IMR-90 (cell line): ENCODE results near the gene KCNJ6. TPM values are rescaled to one million over a fixed set of nuclear protein-coding genes. Genes with fewer than 3 reads are reported as not detected.

Source experiments
- ATAC-seq: fragments of 200-7000 bp; cut with Tn5 transposase; 2 replicates; pipeline ENCODE4 v1.9.1; 2020; ENCODE audit warnings: low read depth, mild to moderate bottlenecking, moderate library complexity
- BruUV-seq: library from RNA; stranded (reverse); fragments of 400-500 nt; replicated peaks from 2 replicates; lab custom pipeline; 2021; lab: Mats Ljungman, UMichigan
- CTCF ChIA-PET: fragments of 300-600 bp; formaldehyde crosslinking; extraction: SDS; loops from one replicate; lab custom pipeline; 2021; ENCODE audit warnings: antibody characterized with exemption; lab: Yijun Ruan, JAX
- POLR2A ChIA-PET: fragments of 300-600 bp; sonication (Branson Sonifier 250); formaldehyde crosslinking; loops from one replicate; lab custom pipeline; 2022; ENCODE audit warnings: antibody characterized with exemption; ENCODE audit not compliant: unreplicated experiment; lab: Charles Lee
- DNase-seq: peaks from one replicate; pipeline ENCODE4 v3.0.0; 2013
- H2AFZ ChIP-seq: replicated peaks from 2 replicates; pipeline ENCODE3; 2013; ENCODE audit warnings: low read length, mild to moderate bottlenecking; ENCODE audit not compliant: poor library complexity
- H2AK5ac ChIP-seq: 2 replicates; pipeline ENCODE4 v1.6.1; 2013; ENCODE audit warnings: low read depth, low read length, inconsistent platforms
- H2AK9ac ChIP-seq: replicated peaks from 2 replicates; pipeline ENCODE3; 2013; ENCODE audit warnings: mild to moderate bottlenecking, low read depth, low read length, moderate library complexity; ENCODE audit not compliant: poor library complexity
- H2BK120ac ChIP-seq: 2 replicates; pipeline ENCODE4 v1.6.1; 2013; ENCODE audit warnings: low read depth, low read length, inconsistent platforms
- H2BK15ac ChIP-seq: 3 replicates; pipeline ENCODE4 v1.6.1; 2013; ENCODE audit warnings: low read depth, low read length, inconsistent platforms
- H2BK20ac ChIP-seq: 2 replicates; pipeline ENCODE4 v1.6.1; 2013; ENCODE audit warnings: low read depth, mild to moderate bottlenecking, inconsistent platforms, low read length, moderate library complexity
- H2BK5ac ChIP-seq: 2 replicates; pipeline ENCODE4 v1.6.1; 2013; ENCODE audit warnings: mild to moderate bottlenecking, low read depth, low read length, inconsistent platforms; ENCODE audit not compliant: poor library complexity, severe bottlenecking
- H3K14ac ChIP-seq: replicated peaks from 2 replicates; pipeline ENCODE4 v1.6.1; 2013; ENCODE audit warnings: low read depth, low read length, inconsistent platforms
- H3K18ac ChIP-seq: 2 replicates; pipeline ENCODE4 v1.6.1; 2013; ENCODE audit warnings: low read depth, low read length, control low read depth
- H3K23ac ChIP-seq: 2 replicates; pipeline ENCODE4 v1.6.1; 2013; ENCODE audit warnings: low read depth, low read length, inconsistent platforms
- H3K27ac ChIP-seq: 2 replicates; pipeline ENCODE4 v1.5.1; 2013; ENCODE audit warnings: mild to moderate bottlenecking, control low read depth, low read length; ENCODE audit not compliant: insufficient read depth
- H3K27me3 ChIP-seq: 2 replicates; pipeline ENCODE4 v1.6.1; 2013; ENCODE audit warnings: low read length; ENCODE audit not compliant: control insufficient read depth, insufficient read depth
- H3K36me3 ChIP-seq: 2 replicates; pipeline ENCODE4 v1.6.1; 2013; ENCODE audit warnings: low read length, mixed read lengths; ENCODE audit not compliant: control insufficient read depth, insufficient read depth
- H3K4ac ChIP-seq: 2 replicates; pipeline ENCODE4 v1.6.1; 2013; ENCODE audit warnings: low read depth, low read length, inconsistent platforms
- H3K4me1 ChIP-seq: 2 replicates; pipeline ENCODE4 v1.6.1; 2013; ENCODE audit warnings: low read length, mixed read lengths; ENCODE audit not compliant: control insufficient read depth, insufficient read depth
- H3K4me2 ChIP-seq: 2 replicates; pipeline ENCODE4 v1.6.1; 2013; ENCODE audit warnings: low read depth, mild to moderate bottlenecking, control low read depth, low read length, moderate library complexity
- H3K4me3 ChIP-seq: 2 replicates; pipeline ENCODE4 v1.5.1; 2013; ENCODE audit warnings: low read depth, mild to moderate bottlenecking, control low read depth, low read length, moderate library complexity; ENCODE audit not compliant: insufficient read depth
- H3K56ac ChIP-seq: 2 replicates; pipeline ENCODE4 v1.6.1; 2013; ENCODE audit warnings: low read length, inconsistent platforms; ENCODE audit not compliant: insufficient read depth; ENCODE audit errors: extremely low read depth
- H3K79me1 ChIP-seq, 2 experiments: 2 replicates each; pipeline ENCODE4 v1.6.1; 2013; ENCODE audit warnings: low read length in 2 of 2, inconsistent platforms in 1 of 2, low read depth in 1 of 2
- H3K9ac ChIP-seq: 2 replicates; pipeline ENCODE4 v1.6.1; 2013; ENCODE audit warnings: low read depth, low read length, control low read depth
- H3K9me1 ChIP-seq: 2 replicates; pipeline ENCODE4 v1.6.1; 2013; ENCODE audit warnings: low read length, inconsistent platforms; ENCODE audit not compliant: insufficient read depth
- H3K9me3 ChIP-seq: 2 replicates; pipeline ENCODE4 v1.6.1; 2013; ENCODE audit warnings: low read length; ENCODE audit not compliant: control insufficient read depth, insufficient read depth
- H4K20me1 ChIP-seq: 2 replicates; pipeline ENCODE4 v1.6.1; 2013; ENCODE audit warnings: low read length, inconsistent platforms; ENCODE audit not compliant: insufficient read depth
- H4K5ac ChIP-seq: 2 replicates; pipeline ENCODE4 v1.6.1; 2013; ENCODE audit warnings: mild to moderate bottlenecking, low read depth, low read length, control low read depth
- H4K8ac ChIP-seq, 2 experiments: 2 replicates each; pipeline ENCODE4 v1.6.1; 2013; ENCODE audit warnings: low read depth in 2 of 2, low read length in 2 of 2, control low read depth in 1 of 2, inconsistent platforms in 1 of 2
- H4K91ac ChIP-seq: 2 replicates; pipeline ENCODE4 v1.6.1; 2013; ENCODE audit warnings: low read depth, low read length, inconsistent platforms; ENCODE audit not compliant: insufficient read depth
- BHLHE40 ChIP-seq: fragments of 150-350 bp; IDR thresholded peaks from 2 replicates; pipeline ENCODE4 v1.6.1; 2016; ENCODE audit warnings: mild to moderate bottlenecking, low read depth, low read length
- CHD1 ChIP-seq: IDR thresholded peaks from 2 replicates; pipeline ENCODE4 v1.6.1; 2012; ENCODE audit warnings: low read depth, low read length, improper control_type of control experiment
- FOS ChIP-seq: fragments of 150-350 bp; IDR thresholded peaks from 2 replicates; pipeline ENCODE4 v1.6.1; 2016; ENCODE audit warnings: low read depth, low read length
- MAFK ChIP-seq: IDR thresholded peaks from 2 replicates; pipeline ENCODE4 v1.6.1; 2012; ENCODE audit warnings: low read depth, low read length, improper control_type of control experiment
- MAZ ChIP-seq: IDR thresholded peaks from 2 replicates; pipeline ENCODE4 v1.6.1; 2012; ENCODE audit warnings: low read depth, mild to moderate bottlenecking, low read length, improper control_type of control experiment, moderate library complexity, borderline replicate concordance
- MXI1 ChIP-seq: IDR thresholded peaks from 2 replicates; pipeline ENCODE4 v1.6.1; 2012; ENCODE audit warnings: low read depth, mild to moderate bottlenecking, low read length, moderate library complexity, borderline replicate concordance
- NFE2L2 ChIP-seq: fragments of 150-350 bp; IDR thresholded peaks from 2 replicates; pipeline ENCODE4 v1.6.1; 2016; ENCODE audit warnings: low read depth, mild to moderate bottlenecking, low read length
- POLR2A ChIP-seq: IDR thresholded peaks from 2 replicates; pipeline ENCODE4 v1.6.1; 2012; ENCODE audit warnings: mild to moderate bottlenecking, low read depth, low read length
- RAD21 ChIP-seq: IDR thresholded peaks from 2 replicates; pipeline ENCODE4 v1.6.1; 2012; ENCODE audit warnings: low read length, improper control_type of control experiment
- RCOR1 ChIP-seq: IDR thresholded peaks from 2 replicates; pipeline ENCODE4 v1.6.1; 2012; ENCODE audit warnings: mild to moderate bottlenecking, low read length, improper control_type of control experiment; ENCODE audit not compliant: insufficient replicate concordance
- RFX5 ChIP-seq: IDR thresholded peaks from 2 replicates; pipeline ENCODE4 v1.8.0; 2012; ENCODE audit warnings: low read depth, mild to moderate bottlenecking, low read length, moderate library complexity
- SMC3 ChIP-seq: fragments of 150-350 bp; IDR thresholded peaks from 2 replicates; pipeline ENCODE4 v1.6.1; 2016; ENCODE audit warnings: low read depth, mild to moderate bottlenecking, antibody characterized with exemption, low read length, moderate library complexity
- USF2 ChIP-seq: fragments of 150-350 bp; IDR thresholded peaks from 2 replicates; pipeline ENCODE4 v1.6.1; 2017; ENCODE audit warnings: mild to moderate bottlenecking, antibody characterized with exemption, low read length, low read depth
- WGBS, 2 experiments: methylation state at CpG; one replicate each; pipeline versions ENCODE4 v1.1.5 to v1.1.7; 2013; ENCODE audit warnings: missing lambda C conversion rate in 2 of 2; ENCODE audit not compliant: insufficient read length in 1 of 2; ENCODE audit errors: extremely low coverage in 2 of 2; 5-methylcytosine and 5-hydroxymethylcytosine counted together
- dilution Hi-C: fragments of 300-500 bp; cut with HindIII; formaldehyde crosslinking; loops from one replicate; pipeline ENCODE4 v1.14.3; 2018; ENCODE audit warnings: low sequenced_read_pairs; ENCODE audit not compliant: unreplicated experiment
- in situ Hi-C: fragments of 300-500 bp; cut with MboI; formaldehyde crosslinking; loops from 3 replicates; pipeline ENCODE4 v1.14.3; 2019; ENCODE audit warnings: low sequenced_read_pairs, inconsistent platforms, mixed read lengths
- intact Hi-C: fragments of 100-400 bp; cut with micrococcal nuclease; formaldehyde crosslinking; loops from 2 replicates; pipeline ENCODE4 v1.10.0; 2022
- polyA plus RNA-seq, 3 experiments: library from polyadenylated mRNA; depleted of rRNA; stranded (reverse); fragments of >200 nt; gene quantifications; 2 replicates each; pipeline ENCODE4 v1.2.3, GENCODE V29; 2012; ENCODE audit warnings: low replicate concordance in 1 of 3
- total RNA-seq: library from RNA; depleted of rRNA; stranded (reverse); fragments of >200 nt; gene quantifications from 2 replicates; pipeline ENCODE4 v1.2.3, GENCODE V29; 2012
- TF ChIP-seq, protein P1 (sequence below): conservative IDR thresholded peaks from 2 replicates; pipeline ENCODE4 v1.5.1; 2012; ENCODE audit warnings: mild to moderate bottlenecking, low read depth, low read length, improper control_type of control experiment
- TF ChIP-seq, protein P2 (sequence below): fragments of 150-350 bp; IDR thresholded peaks from 2 replicates; pipeline ENCODE4 v1.6.1; 2016; ENCODE audit warnings: low read depth, mild to moderate bottlenecking, low read length, moderate library complexity, borderline replicate concordance

The KCNJ6 gene
- total and polyA plus RNA-seq, 2 of the 4 experiments (the other 2 are of a cell fraction) = under 0.01 to 0.02 TPM

DNA sequence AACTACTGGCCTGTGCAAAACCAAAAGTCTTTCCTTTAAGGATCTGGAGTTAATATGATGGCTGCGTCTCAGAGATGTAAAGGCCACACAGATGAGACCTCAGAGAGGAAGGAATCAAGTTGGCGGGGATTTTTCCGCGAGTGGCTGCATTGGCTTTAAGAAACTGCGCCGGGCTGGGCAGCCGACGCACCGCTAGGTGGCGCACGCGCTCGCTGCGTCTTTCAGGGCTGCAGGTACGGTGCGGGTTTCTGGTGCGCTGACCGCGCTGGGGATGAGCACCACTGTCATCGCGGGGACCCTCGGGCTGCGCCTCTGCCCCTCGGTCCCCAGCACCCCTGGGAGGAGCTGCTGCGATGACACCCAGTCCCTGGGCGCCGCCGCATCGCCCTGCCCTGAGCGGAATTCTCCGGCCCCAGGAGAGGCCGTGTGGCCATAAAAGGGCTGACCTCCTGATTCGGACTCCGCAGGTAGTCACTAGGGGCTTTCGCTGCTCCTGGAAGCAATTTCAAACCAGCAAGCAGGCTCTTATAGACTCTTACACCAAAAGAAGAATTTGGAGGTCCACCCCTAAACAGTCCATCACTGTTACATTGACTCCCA lies 241.0 kb downstream of the KCNJ6 start:
- Histone ChIP-seq H3K79me1 (no peaks in the 10 kb centered on the region), H3K36me3 (no peaks in the 10 kb centered on the region), H3K4ac (no peak overlapping the region), H3K18ac (no peak overlapping the region), H3K9ac (no peak overlapping the region), H3K14ac (no peak overlapping the region), H3K27me3 (peaks cover 28% of the 10 kb centered on the region), H3K4me3 (no peak overlapping the region), H4K8ac (no peak overlapping the region), H4K91ac (no peak overlapping the region), H2BK15ac (no peak overlapping the region), H3K9me3 (no peaks in the 10 kb centered on the region), H4K20me1 (no peaks in the 10 kb centered on the region), H2AK5ac (no peak overlapping the region), H2BK5ac (no peak overlapping the region), H3K23ac (no peak overlapping the region), H3K4me2 (peak overlapping the region; percentile 38; the same call in 1 of the 2 replicates), H3K9me1 (no peaks in the 10 kb centered on the region), H3K27ac (no peak overlapping the region), H3K4me1 (peaks cover 2% of the 10 kb centered on the region; the same call in 1 of the 2 replicates), H2BK120ac (no peak overlapping the region), H2AFZ (peak overlapping the region; percentile 58), H2BK20ac (no peak overlapping the region), H3K56ac (no peak overlapping the region), H4K5ac (no peak overlapping the region), H2AK9ac (no peak overlapping the region)
- dilution Hi-C loops = no loop called here
- POLR2A ChIA-PET = no interaction called here
- CTCF ChIA-PET = interaction anchor here (1.0 to 1.4 kb wide), 5 partner anchors 10 to 677 kb away, joined by 3 to 5 read pairs (median 3); no protein-coding TSS in a partner anchor
- ATAC-seq = peak; percentile 85
- BruUV-seq = no TSS peak
- TF ChIP-seq SMC3 (peak; percentile 36), FOS (no peak), USF2 (no peak), MXI1 (no peak), NFE2L2 (no peak), RCOR1 (no peak), CHD1 (no peak), POLR2A (no peak), RAD21 (peak; percentile 58), RFX5 (no peak), MAZ (no peak), BHLHE40 (no peak), MAFK (no peak)
- TF ChIP-seq, protein P1, sequence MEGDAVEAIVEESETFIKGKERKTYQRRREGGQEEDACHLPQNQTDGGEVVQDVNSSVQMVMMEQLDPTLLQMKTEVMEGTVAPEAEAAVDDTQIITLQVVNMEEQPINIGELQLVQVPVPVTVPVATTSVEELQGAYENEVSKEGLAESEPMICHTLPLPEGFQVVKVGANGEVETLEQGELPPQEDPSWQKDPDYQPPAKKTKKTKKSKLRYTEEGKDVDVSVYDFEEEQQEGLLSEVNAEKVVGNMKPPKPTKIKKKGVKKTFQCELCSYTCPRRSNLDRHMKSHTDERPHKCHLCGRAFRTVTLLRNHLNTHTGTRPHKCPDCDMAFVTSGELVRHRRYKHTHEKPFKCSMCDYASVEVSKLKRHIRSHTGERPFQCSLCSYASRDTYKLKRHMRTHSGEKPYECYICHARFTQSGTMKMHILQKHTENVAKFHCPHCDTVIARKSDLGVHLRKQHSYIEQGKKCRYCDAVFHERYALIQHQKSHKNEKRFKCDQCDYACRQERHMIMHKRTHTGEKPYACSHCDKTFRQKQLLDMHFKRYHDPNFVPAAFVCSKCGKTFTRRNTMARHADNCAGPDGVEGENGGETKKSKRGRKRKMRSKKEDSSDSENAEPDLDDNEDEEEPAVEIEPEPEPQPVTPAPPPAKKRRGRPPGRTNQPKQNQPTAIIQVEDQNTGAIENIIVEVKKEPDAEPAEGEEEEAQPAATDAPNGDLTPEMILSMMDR = peak; percentile 72
- TF ChIP-seq, protein P2, sequence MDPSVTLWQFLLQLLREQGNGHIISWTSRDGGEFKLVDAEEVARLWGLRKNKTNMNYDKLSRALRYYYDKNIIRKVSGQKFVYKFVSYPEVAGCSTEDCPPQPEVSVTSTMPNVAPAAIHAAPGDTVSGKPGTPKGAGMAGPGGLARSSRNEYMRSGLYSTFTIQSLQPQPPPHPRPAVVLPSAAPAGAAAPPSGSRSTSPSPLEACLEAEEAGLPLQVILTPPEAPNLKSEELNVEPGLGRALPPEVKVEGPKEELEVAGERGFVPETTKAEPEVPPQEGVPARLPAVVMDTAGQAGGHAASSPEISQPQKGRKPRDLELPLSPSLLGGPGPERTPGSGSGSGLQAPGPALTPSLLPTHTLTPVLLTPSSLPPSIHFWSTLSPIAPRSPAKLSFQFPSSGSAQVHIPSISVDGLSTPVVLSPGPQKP = no peak
- WGBS, 2 experiments = 7% methylated on average over 23 of the region's 35 CpGs; no CpG with 5 or more reads in 1 of the 2 experiments
- peak; percentile 38 for DNase-seq
- intact Hi-C loops = no loop called here
- in situ Hi-C loops = no loop called here
